SK-N-SH (cell line): ENCODE results near the gene SLC25A21. TPM values are rescaled to one million over a fixed set of nuclear protein-coding genes. Genes with fewer than 3 reads are reported as not detected.

Experiments used
- CTCF ChIA-PET: fragments of 300-600, 350-600 bp; formaldehyde crosslinking; extraction: SDS; loops from one replicate; lab custom pipeline; 2021; lab: Yijun Ruan, JAX
- POLR2A ChIA-PET: fragments of 350-600 bp; sonication (Branson Sonifier 250); formaldehyde crosslinking; extraction: SDS; loops from one replicate; lab custom pipeline; 2020; ENCODE audit warnings: antibody characterized with exemption, inconsistent platforms; lab: Yijun Ruan, JAX
- DNase-seq: peaks from one replicate; pipeline ENCODE4 v3.0.0; 2012
- H2AFZ ChIP-seq: fragments of 200-600 bp; sonication (generic); 2 replicates; pipeline ENCODE4 v1.8.1; 2016; ENCODE audit warnings: antibody characterized with exemption, mild to moderate bottlenecking, low read depth
- H3F3A ChIP-seq: fragments of 200-600 bp; sonication (generic); replicated peaks from 2 replicates; pipeline ENCODE3; 2016; ENCODE audit warnings: antibody characterized with exemption, mild to moderate bottlenecking; ENCODE audit not compliant: insufficient read depth
- H3K27ac ChIP-seq, 2 experiments: fragments of 200-500 bp in 1 of 2; fragments of 200-600 bp in 1 of 2; sonication (Bioruptor generic) in 1 of 2; sonication (generic), shearing (Covaris generic) in 1 of 2; 2 replicates each; pipeline versions ENCODE4 v1.5.1 to v1.6.1; 2014 to 2016; ENCODE audit warnings: low read depth in 2 of 2, inconsistent platforms in 1 of 2, low read length in 1 of 2, mild to moderate bottlenecking in 1 of 2, mixed read lengths in 1 of 2
- H3K27me3 ChIP-seq: fragments of 200-600 bp; sonication (generic), shearing (Covaris generic); 2 replicates; pipeline ENCODE4 v1.6.1; 2016; ENCODE audit warnings: mixed run types; ENCODE audit not compliant: insufficient read depth
- H3K36me3 ChIP-seq, 2 experiments: fragments of 200-500 bp in 1 of 2; fragments of 200-600 bp in 1 of 2; sonication (Bioruptor generic) in 1 of 2; sonication (generic) in 1 of 2; replicated peaks in 1 of 2; 2 replicates each; pipeline versions ENCODE3 to v1.5.1; 2014 to 2016; ENCODE audit warnings: low read length in 1 of 2, mild to moderate bottlenecking in 1 of 2; ENCODE audit not compliant: insufficient read depth in 2 of 2, control insufficient read depth in 1 of 2
- H3K4me1 ChIP-seq, 2 experiments: fragments of 200-500 bp in 1 of 2; fragments of 200-600 bp in 1 of 2; sonication (Bioruptor generic) in 1 of 2; sonication (generic), shearing (Covaris generic) in 1 of 2; 2 replicates each; pipeline versions ENCODE4 v1.5.1 to v1.6.1; 2014 to 2016; ENCODE audit warnings: low read depth in 1 of 2, low read length in 1 of 2, mixed run types in 1 of 2; ENCODE audit not compliant: insufficient read depth in 2 of 2, control insufficient read depth in 1 of 2
- H3K4me2 ChIP-seq: fragments of 200-600 bp; sonication (generic), shearing (Covaris generic); 2 replicates; pipeline ENCODE4 v1.6.1; 2017; ENCODE audit warnings: mixed run types
- H3K4me3 ChIP-seq, 2 experiments: fragments of 200-500 bp in 1 of 2; fragments of 200-600 bp in 1 of 2; sonication (Bioruptor generic) in 1 of 2; sonication (generic), shearing (Covaris generic) in 1 of 2; 2 replicates each; pipeline versions ENCODE4 v1.5.1 to v1.8.1; 2014 to 2016; ENCODE audit warnings: low read depth in 2 of 2, inconsistent platforms in 1 of 2, low read length in 1 of 2, mild to moderate bottlenecking in 1 of 2, mixed read lengths in 1 of 2, moderate library complexity in 1 of 2
- H3K79me2 ChIP-seq: fragments of 200-600 bp; sonication (generic); 2 replicates; pipeline ENCODE4 v1.8.1; 2017; ENCODE audit warnings: mild to moderate bottlenecking; ENCODE audit not compliant: insufficient read depth
- H3K9ac ChIP-seq: fragments of 200-600 bp; sonication (generic); 2 replicates; pipeline ENCODE4 v1.6.1; 2017; ENCODE audit warnings: mixed run types
- H3K9me2 ChIP-seq: fragments of 200-600 bp; sonication (generic); 2 replicates; pipeline ENCODE4 v1.6.1; 2017; ENCODE audit warnings: mixed run types
- H3K9me3 ChIP-seq: fragments of 200-600 bp; sonication (generic); 2 replicates; pipeline ENCODE4 v1.6.1; 2017; ENCODE audit warnings: mixed run types, mild to moderate bottlenecking, moderate library complexity
- H4K20me1 ChIP-seq: fragments of 200-600 bp; sonication (generic); 2 replicates; pipeline ENCODE4 v1.6.1; 2017; ENCODE audit warnings: mild to moderate bottlenecking, mixed run types; ENCODE audit not compliant: insufficient read depth
- CHD2 ChIP-seq: fragments of 150-350 bp; IDR thresholded peaks from 2 replicates; pipeline ENCODE4 v1.6.1; 2018; ENCODE audit warnings: low read length; ENCODE audit not compliant: partially characterized antibody
- ELF1 ChIP-seq: IDR thresholded peaks from 2 replicates; pipeline ENCODE4 v1.4.0; 2012
- EP300 ChIP-seq, 2 experiments: IDR thresholded peaks; 2 replicates each; pipeline versions ENCODE4 v1.4.0 to v1.6.1; 2012; ENCODE audit warnings: borderline replicate concordance in 1 of 2, low read depth in 1 of 2, low read length in 1 of 2
- EZH2phosphoT487 ChIP-seq: fragments of 200-600 bp; sonication (generic); IDR thresholded peaks from 2 replicates; pipeline ENCODE4 v1.6.1; 2017; ENCODE audit warnings: low read depth, mixed run types, mild to moderate bottlenecking, antibody characterized with exemption, moderate library complexity, borderline replicate concordance
- FOSL2 ChIP-seq: IDR thresholded peaks from 2 replicates; pipeline ENCODE4 v1.4.0; 2012; ENCODE audit warnings: low read depth, mild to moderate bottlenecking, moderate library complexity, borderline replicate concordance
- FOXJ3 ChIP-seq: sonication (generic); formaldehyde crosslinking; IDR thresholded peaks from 2 replicates; pipeline ENCODE4 v1.5.1; 2020; ENCODE audit warnings: mild to moderate bottlenecking, missing genetic modification reagents
- GATA2 ChIP-seq: sonication (generic); formaldehyde crosslinking; IDR thresholded peaks from 2 replicates; pipeline ENCODE4 v1.5.0; 2020; ENCODE audit warnings: mild to moderate bottlenecking, missing genetic modification reagents
- MEF2A ChIP-seq: IDR thresholded peaks from 2 replicates; pipeline ENCODE4 v1.4.0; 2012; ENCODE audit warnings: low read depth, borderline replicate concordance
- NFIC ChIP-seq: IDR thresholded peaks from 2 replicates; pipeline ENCODE4 v1.4.0; 2012; ENCODE audit warnings: borderline replicate concordance
- NRF1 ChIP-seq: IDR thresholded peaks from 2 replicates; pipeline ENCODE4 v1.6.1; 2012; ENCODE audit warnings: low read depth, mild to moderate bottlenecking, low read length
- POLR2AphosphoS5 ChIP-seq: IDR thresholded peaks from 2 replicates; pipeline ENCODE4 v1.6.1; 2012; ENCODE audit warnings: low read depth, low read length
- RCOR1 ChIP-seq: fragments of 150-350 bp; IDR thresholded peaks from 2 replicates; pipeline ENCODE4 v1.6.1; 2017; ENCODE audit warnings: antibody characterized with exemption, low read length
- SMC3 ChIP-seq: IDR thresholded peaks from 2 replicates; pipeline ENCODE4 v1.6.1; 2012; ENCODE audit warnings: low read depth, low read length, improper control_type of control experiment
- TAF1 ChIP-seq: IDR thresholded peaks from 2 replicates; pipeline ENCODE4 v1.6.1; 2012; ENCODE audit warnings: low read depth, mild to moderate bottlenecking, low read length, moderate library complexity, borderline replicate concordance
- TCF12 ChIP-seq: IDR thresholded peaks from 2 replicates; pipeline ENCODE4 v1.4.0; 2012
- YY1 ChIP-seq: IDR thresholded peaks from 2 replicates; pipeline ENCODE4 v1.4.0; 2012; ENCODE audit warnings: low read depth, mild to moderate bottlenecking
- WGBS: methylation state at CpG from one replicate; pipeline ENCODE4 v1.1.6; 2017; ENCODE audit warnings: low lambda C conversion rate; 5-methylcytosine and 5-hydroxymethylcytosine counted together
- polyA plus RNA-seq, 3 experiments: library from polyadenylated mRNA; depleted of rRNA; stranded (reverse); fragments of >200 nt; gene quantifications; 2 replicates each; pipeline ENCODE4 v1.2.3, GENCODE V29; 2012
- TF ChIP-seq, protein P1 (sequence below): IDR thresholded peaks from 2 replicates; pipeline ENCODE4 v1.6.1; 2012; ENCODE audit warnings: mild to moderate bottlenecking, low read depth, low read length, moderate library complexity
- TF ChIP-seq, protein P2 (sequence below): fragments of 150-350 bp; IDR thresholded peaks from 2 replicates; pipeline ENCODE4 v1.6.1; 2016; ENCODE audit warnings: mild to moderate bottlenecking, low read depth, low read length
- TF ChIP-seq, protein P3 (sequence below): IDR thresholded peaks from 2 replicates; pipeline ENCODE4 v1.4.0; 2012; ENCODE audit warnings: low read depth, borderline replicate concordance
- TF ChIP-seq, protein P4 (sequence below): IDR thresholded peaks from 2 replicates; pipeline ENCODE4; 2012

SLC25A21 gene
- polyA plus RNA-seq, 1 of the 3 experiments (the other 2 are of a cell fraction) = not detected

DNA sequence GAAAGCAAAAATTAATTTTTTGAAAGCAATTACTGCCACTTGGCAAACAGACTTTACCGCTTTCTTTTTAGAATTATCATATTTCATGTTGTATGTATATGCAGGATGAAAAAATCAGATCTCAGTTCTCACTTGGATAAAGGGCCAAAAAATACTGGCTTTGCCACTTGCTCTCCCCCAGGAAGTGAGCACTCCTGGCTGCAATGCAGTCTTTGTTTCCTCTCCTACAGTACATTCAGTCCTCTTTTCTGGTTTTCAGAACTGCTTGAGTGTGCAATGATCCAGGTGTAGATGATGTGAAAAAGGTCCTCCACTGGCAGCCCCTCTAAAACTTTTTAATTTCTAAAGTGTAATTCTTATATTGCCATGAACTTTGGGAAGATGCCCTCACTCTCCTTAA is 183.4 kb downstream of the SLC25A21 start:
- H3K9me3 ChIP-seq = no peaks in the 10 kb centered on the region
- POLR2A ChIA-PET = no interaction called here

DNA sequence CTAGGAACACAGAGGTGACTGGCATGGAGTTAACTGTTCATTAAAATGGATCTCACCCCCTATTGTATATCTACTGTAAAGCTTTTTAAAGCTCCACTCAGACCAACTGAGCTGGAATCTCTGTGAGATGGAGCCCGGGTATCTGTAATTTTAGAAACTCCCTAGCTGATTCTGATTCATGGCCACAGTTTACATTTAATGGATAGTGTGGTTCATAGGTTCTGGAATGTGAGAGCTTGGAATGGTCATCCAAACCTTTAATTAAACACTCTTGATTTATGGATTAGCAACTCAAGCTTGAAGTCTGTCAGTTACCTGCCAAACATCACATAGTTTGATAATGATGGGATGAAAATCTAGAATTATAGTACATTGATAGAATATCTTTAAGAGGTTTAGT is 183.8 kb downstream of the SLC25A21 start:
- Histone ChIP-seq H3K4me3 (no peak overlapping the region), H3K36me3 (no peaks in the 10 kb centered on the region), H3K9me2 (no peaks in the 10 kb centered on the region), H3K9me3 (no peaks in the 10 kb centered on the region), H3K79me2 (no peaks in the 10 kb centered on the region), H3K9ac (no peak overlapping the region), H3K27ac (no peak overlapping the region), H3K4me1 (no peaks in the 10 kb centered on the region), H3F3A (no peaks in the 10 kb centered on the region), H2AFZ (no peak overlapping the region), H4K20me1 (no peaks in the 10 kb centered on the region), H3K27me3 (no peaks in the 10 kb centered on the region), H3K4me2 (no peak overlapping the region)
- no peak for DNase-seq
- TF ChIP-seq MEF2A (no peak), POLR2AphosphoS5 (no peak), FOSL2 (no peak), NFIC (no peak), TAF1 (no peak), SMC3 (no peak)
- TF ChIP-seq, protein P1, sequence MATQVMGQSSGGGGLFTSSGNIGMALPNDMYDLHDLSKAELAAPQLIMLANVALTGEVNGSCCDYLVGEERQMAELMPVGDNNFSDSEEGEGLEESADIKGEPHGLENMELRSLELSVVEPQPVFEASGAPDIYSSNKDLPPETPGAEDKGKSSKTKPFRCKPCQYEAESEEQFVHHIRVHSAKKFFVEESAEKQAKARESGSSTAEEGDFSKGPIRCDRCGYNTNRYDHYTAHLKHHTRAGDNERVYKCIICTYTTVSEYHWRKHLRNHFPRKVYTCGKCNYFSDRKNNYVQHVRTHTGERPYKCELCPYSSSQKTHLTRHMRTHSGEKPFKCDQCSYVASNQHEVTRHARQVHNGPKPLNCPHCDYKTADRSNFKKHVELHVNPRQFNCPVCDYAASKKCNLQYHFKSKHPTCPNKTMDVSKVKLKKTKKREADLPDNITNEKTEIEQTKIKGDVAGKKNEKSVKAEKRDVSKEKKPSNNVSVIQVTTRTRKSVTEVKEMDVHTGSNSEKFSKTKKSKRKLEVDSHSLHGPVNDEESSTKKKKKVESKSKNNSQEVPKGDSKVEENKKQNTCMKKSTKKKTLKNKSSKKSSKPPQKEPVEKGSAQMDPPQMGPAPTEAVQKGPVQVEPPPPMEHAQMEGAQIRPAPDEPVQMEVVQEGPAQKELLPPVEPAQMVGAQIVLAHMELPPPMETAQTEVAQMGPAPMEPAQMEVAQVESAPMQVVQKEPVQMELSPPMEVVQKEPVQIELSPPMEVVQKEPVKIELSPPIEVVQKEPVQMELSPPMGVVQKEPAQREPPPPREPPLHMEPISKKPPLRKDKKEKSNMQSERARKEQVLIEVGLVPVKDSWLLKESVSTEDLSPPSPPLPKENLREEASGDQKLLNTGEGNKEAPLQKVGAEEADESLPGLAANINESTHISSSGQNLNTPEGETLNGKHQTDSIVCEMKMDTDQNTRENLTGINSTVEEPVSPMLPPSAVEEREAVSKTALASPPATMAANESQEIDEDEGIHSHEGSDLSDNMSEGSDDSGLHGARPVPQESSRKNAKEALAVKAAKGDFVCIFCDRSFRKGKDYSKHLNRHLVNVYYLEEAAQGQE = no peak
- TF ChIP-seq, protein P2, sequence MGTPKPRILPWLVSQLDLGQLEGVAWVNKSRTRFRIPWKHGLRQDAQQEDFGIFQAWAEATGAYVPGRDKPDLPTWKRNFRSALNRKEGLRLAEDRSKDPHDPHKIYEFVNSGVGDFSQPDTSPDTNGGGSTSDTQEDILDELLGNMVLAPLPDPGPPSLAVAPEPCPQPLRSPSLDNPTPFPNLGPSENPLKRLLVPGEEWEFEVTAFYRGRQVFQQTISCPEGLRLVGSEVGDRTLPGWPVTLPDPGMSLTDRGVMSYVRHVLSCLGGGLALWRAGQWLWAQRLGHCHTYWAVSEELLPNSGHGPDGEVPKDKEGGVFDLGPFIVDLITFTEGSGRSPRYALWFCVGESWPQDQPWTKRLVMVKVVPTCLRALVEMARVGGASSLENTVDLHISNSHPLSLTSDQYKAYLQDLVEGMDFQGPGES = no peak
- 0% methylated on average over 1 of the region's 1 CpG for WGBS
- ChIA-PET CTCF (interaction anchor here (0.7 kb wide), 1 partner anchor 46 kb away, joined by 3 read pairs; no protein-coding TSS in a partner anchor), POLR2A (no interaction called here)

More for the DNA sequence above, 183.4 kb downstream of the SLC25A21 start:
- H3K4me3 ChIP-seq = no peak overlapping the region
- WGBS = 19% methylated on average over 1 of the region's 1 CpG
- TF ChIP-seq NRF1 (no peak), TCF12 (no peak), ELF1 (no peak), TAF1 (no peak), CHD2 (no peak), YY1 (no peak), FOXJ3 (CRISPR knock-in tag) (no peak), EP300 (IDR thresholded peaks at IDR 0.05; ENCODE audit: borderline replicate concordance in 1 of 2, low read depth in 1 of 2, low read length in 1 of 2) (no peak), EZH2phosphoT487 (no peak), RCOR1 (no peak), GATA2 (CRISPR knock-in tag) (no peak), SMC3 (no peak), MEF2A (no peak)
- TF ChIP-seq, protein P3, sequence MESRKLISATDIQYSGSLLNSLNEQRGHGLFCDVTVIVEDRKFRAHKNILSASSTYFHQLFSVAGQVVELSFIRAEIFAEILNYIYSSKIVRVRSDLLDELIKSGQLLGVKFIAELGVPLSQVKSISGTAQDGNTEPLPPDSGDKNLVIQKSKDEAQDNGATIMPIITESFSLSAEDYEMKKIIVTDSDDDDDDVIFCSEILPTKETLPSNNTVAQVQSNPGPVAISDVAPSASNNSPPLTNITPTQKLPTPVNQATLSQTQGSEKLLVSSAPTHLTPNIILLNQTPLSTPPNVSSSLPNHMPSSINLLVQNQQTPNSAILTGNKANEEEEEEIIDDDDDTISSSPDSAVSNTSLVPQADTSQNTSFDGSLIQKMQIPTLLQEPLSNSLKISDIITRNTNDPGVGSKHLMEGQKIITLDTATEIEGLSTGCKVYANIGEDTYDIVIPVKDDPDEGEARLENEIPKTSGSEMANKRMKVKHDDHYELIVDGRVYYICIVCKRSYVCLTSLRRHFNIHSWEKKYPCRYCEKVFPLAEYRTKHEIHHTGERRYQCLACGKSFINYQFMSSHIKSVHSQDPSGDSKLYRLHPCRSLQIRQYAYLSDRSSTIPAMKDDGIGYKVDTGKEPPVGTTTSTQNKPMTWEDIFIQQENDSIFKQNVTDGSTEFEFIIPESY = no peak
- TF ChIP-seq, protein P4, sequence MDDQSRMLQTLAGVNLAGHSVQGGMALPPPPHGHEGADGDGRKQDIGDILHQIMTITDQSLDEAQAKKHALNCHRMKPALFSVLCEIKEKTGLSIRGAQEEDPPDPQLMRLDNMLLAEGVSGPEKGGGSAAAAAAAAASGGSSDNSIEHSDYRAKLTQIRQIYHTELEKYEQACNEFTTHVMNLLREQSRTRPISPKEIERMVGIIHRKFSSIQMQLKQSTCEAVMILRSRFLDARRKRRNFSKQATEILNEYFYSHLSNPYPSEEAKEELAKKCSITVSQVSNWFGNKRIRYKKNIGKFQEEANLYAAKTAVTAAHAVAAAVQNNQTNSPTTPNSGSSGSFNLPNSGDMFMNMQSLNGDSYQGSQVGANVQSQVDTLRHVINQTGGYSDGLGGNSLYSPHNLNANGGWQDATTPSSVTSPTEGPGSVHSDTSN = no peak
- H3K27ac ChIP-seq = no peak overlapping the region
- no peak for DNase-seq
- no peaks in the 10 kb centered on the region for H3F3A ChIP-seq
- no peaks in the 10 kb centered on the region for H3K79me2 ChIP-seq
- H4K20me1 ChIP-seq = no peaks in the 10 kb centered on the region
- H3K9ac ChIP-seq = no peak overlapping the region
- H3K4me2 ChIP-seq = no peak overlapping the region
- H3K36me3 ChIP-seq = no peaks in the 10 kb centered on the region
- no peaks in the 10 kb centered on the region for H3K9me2 ChIP-seq
- H2AFZ ChIP-seq = no peak overlapping the region
- H3K4me1 ChIP-seq = no peaks in the 10 kb centered on the region
- CTCF ChIA-PET = no interaction called here
- no peaks in the 10 kb centered on the region for H3K27me3 ChIP-seq
